H1 (cell line): Measurements from ENCODE around the gene LDAH. TPM values are rescaled to one million over a fixed set of nuclear protein-coding genes. Genes with fewer than 3 reads are reported as not detected.

Experiments used
- CTCF ChIA-PET: fragments of 300-600 bp; sonication (Branson Sonifier 250); formaldehyde crosslinking; loops from one replicate; lab custom pipeline; 2021; ENCODE audit not compliant: partially characterized antibody; lab: Charles Lee
- POLR2A ChIA-PET: fragments of 300-600 bp; sonication (Branson Sonifier 250); formaldehyde crosslinking; loops from one replicate; lab custom pipeline; 2021; ENCODE audit warnings: inconsistent platforms; ENCODE audit not compliant: partially characterized antibody; lab: Charles Lee
- DNase-seq, 2 experiments: peaks; one replicate each; pipeline versions ENCODE4 v3.0.0 to v3.0.0-alpha.2; 2010 to 2022; ENCODE audit warnings: low spot score in 2 of 2, low read depth in 1 of 2, mixed read lengths in 1 of 2
- FAIRE-seq: peaks from 2 replicates; lab custom pipeline; 2011; peaks lifted over from hg19 to GRCh38; lab: Jason Lieb, UNC
- H2AFZ ChIP-seq: 2 replicates; pipeline ENCODE4 v1.8.1; 2012; ENCODE audit warnings: low read length, inconsistent platforms
- H2AK5ac ChIP-seq: 2 replicates; pipeline ENCODE4 v1.6.1; 2013; ENCODE audit warnings: low read depth, low read length
- H2BK120ac ChIP-seq: replicated peaks from 2 replicates; pipeline ENCODE3; 2013; ENCODE audit warnings: low read depth, low read length, inconsistent platforms
- H2BK12ac ChIP-seq: 2 replicates; pipeline ENCODE4 v1.6.1; 2013; ENCODE audit warnings: low read depth, low read length
- H2BK15ac ChIP-seq: 2 replicates; pipeline ENCODE4 v1.6.1; 2013; ENCODE audit warnings: low read length
- H2BK20ac ChIP-seq: 2 replicates; pipeline ENCODE4 v1.6.1; 2013; ENCODE audit warnings: low read length
- H2BK5ac ChIP-seq: 2 replicates; pipeline ENCODE4 v1.6.1; 2013; ENCODE audit warnings: low read depth, low read length
- H3K14ac ChIP-seq: 2 replicates; pipeline ENCODE4 v1.6.1; 2013; ENCODE audit warnings: inconsistent platforms; ENCODE audit not compliant: insufficient read length
- H3K18ac ChIP-seq: 2 replicates; pipeline ENCODE4 v1.6.1; 2013; ENCODE audit warnings: low read length; ENCODE audit errors: extremely low read depth
- H3K23ac ChIP-seq: 2 replicates; pipeline ENCODE4 v1.6.1; 2013; ENCODE audit warnings: inconsistent platforms; ENCODE audit not compliant: insufficient read length
- H3K23me2 ChIP-seq: 2 replicates; pipeline ENCODE4 v1.6.1; 2013; ENCODE audit warnings: low read depth, low read length
- H3K27ac ChIP-seq: 2 replicates; pipeline ENCODE4 v1.6.1; 2011; ENCODE audit warnings: low read depth, low read length, inconsistent platforms
- H3K27me3 ChIP-seq, 4 experiments: replicated peaks in 1 of 4; 1 replicate in 1 of 4; 2 replicates in 3 of 4; pipeline versions ENCODE4 v1.6.1 to v1.8.1; 2011 to 2013; ENCODE audit warnings: low read length in 3 of 4, mild to moderate bottlenecking in 3 of 4, inconsistent platforms in 2 of 4, mixed read lengths in 2 of 4, moderate library complexity in 1 of 4; ENCODE audit not compliant: control insufficient read depth in 3 of 4, insufficient read depth in 3 of 4; ENCODE audit errors: extremely low read depth in 1 of 4
- H3K36me3 ChIP-seq, 4 experiments: 2 replicates each; pipeline versions ENCODE4 v1.6.1 to v1.8.1; 2011 to 2013; ENCODE audit warnings: mild to moderate bottlenecking in 4 of 4, low read length in 3 of 4, moderate library complexity in 2 of 4, control low read depth in 1 of 4, inconsistent platforms in 1 of 4; ENCODE audit not compliant: insufficient read depth in 4 of 4, control insufficient read depth in 2 of 4
- H3K4ac ChIP-seq: replicated peaks from 2 replicates; pipeline ENCODE3; 2013; ENCODE audit warnings: low read length, low read depth, mixed read lengths, inconsistent platforms; ENCODE audit not compliant: insufficient read length
- H3K4me1 ChIP-seq, 4 experiments: replicated peaks in 1 of 4; 1 replicate in 1 of 4; 2 replicates in 3 of 4; pipeline versions ENCODE4 v1.6.1 to v1.8.1; 2011 to 2013; ENCODE audit warnings: low read length in 3 of 4, inconsistent platforms in 2 of 4, mixed read lengths in 1 of 4; ENCODE audit not compliant: insufficient read depth in 4 of 4, control insufficient read depth in 3 of 4
- H3K4me2 ChIP-seq, 2 experiments: 2 replicates each; pipeline versions ENCODE4 v1.6.1 to v1.8.1; 2011 to 2013; ENCODE audit warnings: low read depth in 2 of 2, low read length in 2 of 2, control low read depth in 1 of 2, inconsistent platforms in 1 of 2, mild to moderate bottlenecking in 1 of 2; ENCODE audit not compliant: insufficient read depth in 1 of 2
- H3K4me3 ChIP-seq, 4 experiments: fragments of 200-600, 300-600 bp in 1 of 4; sonication (generic), shearing (Covaris generic), sonication (Bioruptor Twin) in 1 of 4; 2 replicates each; pipeline versions ENCODE4 v1.5.1 to v1.8.1; 2011 to 2016; ENCODE audit warnings: low read length in 4 of 4, low read depth in 3 of 4, control low read depth in 2 of 4, inconsistent platforms in 2 of 4, mild to moderate bottlenecking in 2 of 4, mixed read lengths in 1 of 4, moderate library complexity in 1 of 4; ENCODE audit not compliant: insufficient read depth in 2 of 4; ENCODE audit errors: extremely low read depth in 1 of 4
- H3K56ac ChIP-seq: replicated peaks from 2 replicates; pipeline ENCODE3; 2013; ENCODE audit warnings: low read depth, mild to moderate bottlenecking, mixed read lengths, low read length, inconsistent platforms; ENCODE audit not compliant: insufficient read length
- H3K79me1 ChIP-seq: 2 replicates; pipeline ENCODE4 v1.6.1; 2013; ENCODE audit warnings: low read depth, low read length, control low read depth
- H3K79me2 ChIP-seq, 2 experiments: 2 replicates each; pipeline versions ENCODE4 v1.6.1 to v1.8.1; 2012 to 2013; ENCODE audit warnings: low read length in 2 of 2, mild to moderate bottlenecking in 2 of 2, inconsistent platforms in 1 of 2; ENCODE audit not compliant: insufficient read depth in 2 of 2, control insufficient read depth in 1 of 2
- H3K9ac ChIP-seq, 4 experiments: replicated peaks in 1 of 4; 1 replicate in 1 of 4; 2 replicates in 3 of 4; pipeline versions ENCODE4 v1.6.1 to v1.8.1; 2011 to 2013; ENCODE audit warnings: low read depth in 3 of 4, low read length in 3 of 4, control low read depth in 2 of 4, mild to moderate bottlenecking in 2 of 4, moderate library complexity in 2 of 4, inconsistent platforms in 1 of 4; ENCODE audit errors: extremely low read depth in 1 of 4
- H3K9me3 ChIP-seq, 2 experiments: 2 replicates each; pipeline versions ENCODE4 v1.6.1 to v1.8.1; 2012 to 2013; ENCODE audit warnings: mild to moderate bottlenecking in 2 of 2, moderate library complexity in 2 of 2, control low read depth in 1 of 2, inconsistent platforms in 1 of 2, low read depth in 1 of 2, low read length in 1 of 2, mixed read lengths in 1 of 2; ENCODE audit not compliant: insufficient read depth in 2 of 2
- H4K20me1 ChIP-seq, 2 experiments: replicated peaks in 1 of 2; 2 replicates each; pipeline versions ENCODE3 to v1.8.1; 2011 to 2013; ENCODE audit warnings: inconsistent platforms in 2 of 2, low read length in 2 of 2, mild to moderate bottlenecking in 1 of 2; ENCODE audit not compliant: insufficient read depth in 2 of 2, control insufficient read depth in 1 of 2
- H4K5ac ChIP-seq: 2 replicates; pipeline ENCODE4 v1.6.1; 2013; ENCODE audit warnings: low read length, low read depth, mixed read lengths, inconsistent platforms; ENCODE audit not compliant: insufficient read length
- H4K8ac ChIP-seq: 2 replicates; pipeline ENCODE4 v1.8.0; 2013; ENCODE audit warnings: mild to moderate bottlenecking, moderate library complexity, low read length, inconsistent platforms; ENCODE audit not compliant: insufficient read depth; ENCODE audit errors: extremely low read depth
- H4K91ac ChIP-seq: replicated peaks from 2 replicates; pipeline ENCODE3; 2013; ENCODE audit warnings: low read length, mixed read lengths, inconsistent platforms; ENCODE audit not compliant: insufficient read length
- BRCA1 ChIP-seq: IDR thresholded peaks from 2 replicates; pipeline ENCODE4 v1.6.1; 2012; ENCODE audit warnings: low read depth, low read length, improper control_type of control experiment
- CBX8 ChIP-seq: fragments of 300-800, 300-1000 bp; sonication (generic); IDR thresholded peaks from 2 replicates; pipeline ENCODE4 v1.7.1; 2016; ENCODE audit warnings: low read depth, low read length, borderline replicate concordance
- CHD2 ChIP-seq: IDR thresholded peaks from 2 replicates; pipeline ENCODE4 v1.6.1; 2012; ENCODE audit warnings: low read length, improper control_type of control experiment
- CTBP2 ChIP-seq: IDR thresholded peaks from 2 replicates; pipeline ENCODE4 v1.7.0; 2011; ENCODE audit warnings: borderline replicate concordance, mild to moderate bottlenecking, moderate library complexity, mixed read lengths, low read length; ENCODE audit not compliant: insufficient read depth, insufficient read length
- GABPA ChIP-seq: IDR thresholded peaks from 2 replicates; pipeline ENCODE4 v1.6.1; 2011; ENCODE audit warnings: mild to moderate bottlenecking, low read length, moderate library complexity, borderline replicate concordance; ENCODE audit not compliant: insufficient read depth
- NANOG ChIP-seq: IDR thresholded peaks from 2 replicates; pipeline ENCODE4 v1.6.1; 2011; ENCODE audit warnings: low read length, low read depth, mild to moderate bottlenecking, inconsistent platforms; ENCODE audit not compliant: insufficient read depth, poor library complexity, severe bottlenecking
- RXRA ChIP-seq: IDR thresholded peaks from 2 replicates; pipeline ENCODE4 v1.6.1; 2011; ENCODE audit warnings: low read depth, mild to moderate bottlenecking, low read length, moderate library complexity; ENCODE audit not compliant: insufficient read depth
- SIX5 ChIP-seq: IDR thresholded peaks from 2 replicates; pipeline ENCODE4 v1.6.1; 2011; ENCODE audit warnings: mild to moderate bottlenecking, low read depth, low read length
- TEAD4 ChIP-seq: IDR thresholded peaks from 2 replicates; pipeline ENCODE4 v1.6.1; 2012; ENCODE audit warnings: low read depth, low read length, inconsistent platforms, mixed read lengths
- ZNF274 ChIP-seq: IDR thresholded peaks from 2 replicates; pipeline ENCODE4 v1.7.0; 2012; ENCODE audit warnings: low read length, borderline replicate concordance; ENCODE audit errors: extremely low read depth
- WGBS, 2 experiments: shearing (Covaris generic) in 1 of 2; methylation state at CpG; one replicate each; pipeline versions ENCODE4 v1.1.6 to v1.1.7; 2013 to 2015; ENCODE audit warnings: low lambda C conversion rate in 2 of 2, mixed read lengths in 2 of 2, inconsistent platforms in 1 of 2, low coverage in 1 of 2, missing lambda C conversion rate in 1 of 2; ENCODE audit not compliant: insufficient replicate concordance in 2 of 2, insufficient coverage in 1 of 2, insufficient read length in 1 of 2; ENCODE audit errors: extremely low coverage in 1 of 2, missing lambda C conversion rate in 1 of 2; 5-methylcytosine and 5-hydroxymethylcytosine counted together
- polyA plus RNA-seq, 7 experiments: library from polyadenylated mRNA; depleted of rRNA in 3 of 7; stranded (reverse) in 5 of 7; unstranded in 2 of 7; fragments of >200 nt in 5 of 7; fragments of 200-250 nt in 2 of 7; gene quantifications; 1 replicate in 5 of 7; 2 replicates in 1 of 7; 4 replicates in 1 of 7; pipeline versions ENCODE4 v1.2.1 to v1.2.3, GENCODE V29; 2011 to 2013; ENCODE audit warnings: missing spikeins in 2 of 7, mixed read lengths in 2 of 7
- total RNA-seq: library from RNA; stranded (reverse); fragmentation: NEBNext Ultra II Directional; extraction: Animal tissue kit (Norgen Biotek cat#: 25700); gene quantifications from 2 replicates; pipeline ENCODE4 v1.2.1, GENCODE V29; 2021
- TF ChIP-seq, protein P1 (sequence below): IDR thresholded peaks from 2 replicates; pipeline ENCODE4 v1.6.1; 2012; ENCODE audit warnings: inconsistent platforms

LDAH gene
- total and polyA plus RNA-seq, 2 of the 8 experiments (the other 6 are each of a cell fraction or from before 2014, with no cell fraction given), result 10.9 to 26.3 TPM

GRCh38 chr2:20796374-20796791 lies 26.5 kb downstream of the LDAH start:
- Histone ChIP-seq H3K4me3 (no peak overlapping the region), H2BK5ac (no peak overlapping the region), H3K4ac (no peak overlapping the region), H2AK5ac (no peak overlapping the region), H2AFZ (no peak overlapping the region), H2BK20ac (no peak overlapping the region), H3K4me1 (peaks cover 0 to 5% (median 1%) of the 10 kb centered on the region in 4 experiments; a peak in 4 of 7 replicates), H3K27me3 (no peaks in the 10 kb centered on the region), H4K8ac (no peak overlapping the region), H3K56ac (no peak overlapping the region), H2BK12ac (no peak overlapping the region), H3K18ac (no peak overlapping the region), H3K23ac (no peak overlapping the region), H2BK120ac (no peak overlapping the region), H3K27ac (no peak overlapping the region), H3K79me2 (no peaks in the 10 kb centered on the region), H3K9ac (no peak overlapping the region), H4K5ac (no peak overlapping the region), H3K23me2 (no peaks in the 10 kb centered on the region; the same call in 1 of the 2 replicates), H3K14ac (no peak overlapping the region), H3K9me3 (0 out of 4 replicates have a peak, but pooled peaks cover 3 to 5% of the 10 kb centered on the region in 2 experiments), H4K91ac (no peak overlapping the region), H3K79me1 (no peaks in the 10 kb centered on the region), H4K20me1 (no peaks in the 10 kb centered on the region), H2BK15ac (no peak overlapping the region), H3K36me3 (peaks cover 0 to 9% (median 1%) of the 10 kb centered on the region in 4 experiments; a peak in 2 of 8 replicates), H3K4me2 (no peak overlapping the region)
- ChIA-PET CTCF (interaction anchor here (0.8 to 3.4 kb wide), 2 partner anchors 14 to 231 kb away, joined by 3 to 22 read pairs; no protein-coding TSS in a partner anchor), POLR2A (interaction anchor here (1.7 kb wide), 1 partner anchor 13 kb away, joined by 4 read pairs; no protein-coding TSS in a partner anchor)
- 84% methylated on average over 1 of the region's 1 CpG; no CpG with 5 or more reads in 1 of the 2 experiments for WGBS, 2 experiments
- no peak for TF ChIP-seq NANOG
- no peak for TF ChIP-seq SIX5
- no peak for TF ChIP-seq CTBP2
- no peak for TF ChIP-seq CBX8
- no peak for TF ChIP-seq CHD2
- TF ChIP-seq TEAD4, result no peak
- TF ChIP-seq GABPA, result no peak
- TF ChIP-seq, protein P1, sequence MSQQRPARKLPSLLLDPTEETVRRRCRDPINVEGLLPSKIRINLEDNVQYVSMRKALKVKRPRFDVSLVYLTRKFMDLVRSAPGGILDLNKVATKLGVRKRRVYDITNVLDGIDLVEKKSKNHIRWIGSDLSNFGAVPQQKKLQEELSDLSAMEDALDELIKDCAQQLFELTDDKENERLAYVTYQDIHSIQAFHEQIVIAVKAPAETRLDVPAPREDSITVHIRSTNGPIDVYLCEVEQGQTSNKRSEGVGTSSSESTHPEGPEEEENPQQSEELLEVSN, result no peak
- TF ChIP-seq BRCA1, result no peak
- TF ChIP-seq RXRA, result no peak
- TF ChIP-seq ZNF274, result no peak
- FAIRE-seq (no peak), DNase-seq (no peak)
